Measurements from ENCODE around the gene CBX3.

DNA sequence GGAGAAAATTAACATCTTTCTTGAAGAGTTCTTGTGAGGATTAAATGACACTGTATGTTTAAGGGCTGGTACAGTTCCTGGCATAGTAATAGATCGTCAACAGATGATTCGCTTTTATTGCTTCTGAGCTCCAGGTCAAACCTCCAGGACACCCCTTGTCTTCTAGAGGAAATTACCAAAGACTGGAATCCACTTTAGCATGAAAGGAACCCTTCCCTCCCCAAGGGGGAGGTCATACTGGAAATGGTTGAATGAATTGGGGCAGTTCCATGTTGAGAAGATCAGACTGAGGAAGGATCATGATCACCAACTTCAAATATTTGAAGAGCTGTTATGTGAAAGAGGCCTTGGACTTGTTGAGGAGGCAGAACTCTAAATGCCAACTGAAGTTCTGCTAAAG lies 40.6 kb upstream of the CBX3 start:
- TF ChIP-seq, protein P1, sequence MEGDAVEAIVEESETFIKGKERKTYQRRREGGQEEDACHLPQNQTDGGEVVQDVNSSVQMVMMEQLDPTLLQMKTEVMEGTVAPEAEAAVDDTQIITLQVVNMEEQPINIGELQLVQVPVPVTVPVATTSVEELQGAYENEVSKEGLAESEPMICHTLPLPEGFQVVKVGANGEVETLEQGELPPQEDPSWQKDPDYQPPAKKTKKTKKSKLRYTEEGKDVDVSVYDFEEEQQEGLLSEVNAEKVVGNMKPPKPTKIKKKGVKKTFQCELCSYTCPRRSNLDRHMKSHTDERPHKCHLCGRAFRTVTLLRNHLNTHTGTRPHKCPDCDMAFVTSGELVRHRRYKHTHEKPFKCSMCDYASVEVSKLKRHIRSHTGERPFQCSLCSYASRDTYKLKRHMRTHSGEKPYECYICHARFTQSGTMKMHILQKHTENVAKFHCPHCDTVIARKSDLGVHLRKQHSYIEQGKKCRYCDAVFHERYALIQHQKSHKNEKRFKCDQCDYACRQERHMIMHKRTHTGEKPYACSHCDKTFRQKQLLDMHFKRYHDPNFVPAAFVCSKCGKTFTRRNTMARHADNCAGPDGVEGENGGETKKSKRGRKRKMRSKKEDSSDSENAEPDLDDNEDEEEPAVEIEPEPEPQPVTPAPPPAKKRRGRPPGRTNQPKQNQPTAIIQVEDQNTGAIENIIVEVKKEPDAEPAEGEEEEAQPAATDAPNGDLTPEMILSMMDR (IDR thresholded peaks at IDR 0.05; ENCODE audit: low read length), result no peak
- TF ChIP-seq EZH2 (IDR thresholded peaks at IDR 0.05; ENCODE audit: borderline replicate concordance, low read length), result no peak
